ENCODE measurements around the gene KCNJ9.

The KCNJ9 gene

DNA sequence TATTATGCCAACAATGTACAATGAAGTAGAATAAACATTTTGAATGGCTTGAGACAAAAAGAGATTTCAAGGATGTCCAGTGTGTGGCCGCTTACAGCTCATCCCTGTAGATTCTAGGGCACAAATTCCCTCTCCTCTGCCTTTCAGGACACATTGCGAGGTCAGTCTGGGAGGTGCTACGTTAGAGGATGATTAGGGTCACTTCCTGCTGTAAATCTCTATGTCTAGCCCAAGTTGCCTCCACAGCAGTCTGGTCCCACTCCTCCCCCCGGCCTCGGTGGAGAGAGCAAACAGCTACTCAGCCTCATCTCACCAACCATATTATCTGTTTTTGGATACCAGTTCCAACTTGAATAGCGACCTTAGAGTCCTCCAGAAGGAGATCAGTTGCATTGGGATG, 28.4 kb upstream of the KCNJ9 start:
- Histone ChIP-seq H3K9me3 (ENCODE audit: insufficient read depth, low read depth, low read length) (no peaks in the 10 kb centered on the region), H3K4me1 (ENCODE audit: insufficient read depth, low read length) (peaks cover 14% of the 10 kb centered on the region), H3K4me3 (ENCODE audit: low read length) (no peak overlapping the region), H3K27me3 (ENCODE audit: insufficient read depth, low read length) (peaks cover 8% of the 10 kb centered on the region; the same call in 1 of the 2 replicates), H3K9ac (ENCODE audit: low read depth, low read length) (no peak overlapping the region), H3K36me3 (ENCODE audit: insufficient read depth, low read depth, low read length) (no peaks in the 10 kb centered on the region), H3K27ac (ENCODE audit: low read length) (no peak overlapping the region)

DNA sequence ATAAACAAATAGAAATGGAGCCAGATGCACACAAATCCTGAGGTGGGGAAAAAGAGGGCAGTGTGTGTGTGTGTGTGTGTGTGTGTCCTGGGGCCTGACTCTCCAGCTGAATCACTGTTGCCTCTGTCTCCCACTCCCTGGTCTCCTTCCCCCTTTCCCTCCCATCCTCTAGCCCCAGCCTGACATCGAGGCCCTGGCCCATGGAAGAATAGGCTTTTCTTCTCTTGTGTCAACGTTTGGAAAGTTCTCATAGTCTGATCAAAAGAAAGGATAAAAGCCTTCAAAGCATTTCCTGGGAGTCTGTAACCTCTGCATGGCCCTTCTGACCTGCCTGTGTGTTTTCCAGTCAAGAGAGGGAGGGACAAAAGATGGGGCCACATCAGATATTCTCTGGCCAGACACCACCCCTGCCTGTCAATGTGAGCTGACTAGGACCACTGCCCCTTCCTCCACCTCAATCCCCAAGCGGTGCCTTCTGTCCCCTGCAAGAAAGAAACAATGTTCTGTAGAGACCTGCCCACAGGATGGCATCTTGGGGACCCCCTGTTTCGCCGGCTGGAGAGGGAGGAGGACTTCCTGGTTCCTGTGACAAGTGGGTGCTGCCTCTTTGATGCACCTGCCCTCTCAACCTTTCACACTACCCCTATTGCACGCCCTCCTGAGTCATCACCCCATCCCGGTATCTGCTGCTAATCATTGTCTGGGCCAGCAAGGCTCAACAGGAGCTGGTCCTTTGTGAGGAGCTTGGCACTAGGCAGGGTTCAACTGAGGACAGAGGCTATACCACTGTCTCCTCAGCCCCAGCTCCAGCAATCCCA, 27.6 kb upstream of the KCNJ9 start:
- H3K27me3 ChIP-seq (ENCODE audit: insufficient read depth, low read length): peaks cover 8% of the 10 kb centered on the region; the same call in 1 of the 2 replicates

DNA sequence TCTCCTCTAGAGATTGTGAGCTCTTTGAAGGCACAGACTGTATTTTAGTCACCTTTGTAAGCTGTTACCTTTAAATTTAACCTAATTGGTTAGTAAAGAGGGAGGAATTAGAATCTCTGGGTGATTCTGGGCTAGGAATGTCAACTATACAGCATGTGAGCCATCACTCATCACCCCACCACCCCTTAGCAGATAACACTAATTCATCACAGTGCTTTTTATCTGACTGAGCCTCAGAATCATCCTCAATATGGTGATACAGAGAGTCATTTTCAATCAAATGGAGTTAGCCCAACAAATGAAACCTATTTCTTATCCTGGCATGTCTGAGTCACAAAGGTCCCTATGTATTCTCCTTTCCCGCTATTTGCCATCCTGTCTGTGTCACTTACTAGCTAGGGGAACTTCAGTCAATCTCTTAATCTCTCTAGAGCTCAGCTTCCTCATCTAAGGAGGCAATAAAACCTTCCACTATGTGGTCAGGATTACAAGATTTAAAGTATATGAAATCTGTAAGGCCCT, 24.6 kb upstream of the KCNJ9 start:
- Histone ChIP-seq H3K4me1 (ENCODE audit: insufficient read depth, low read length) (peaks cover 5% of the 10 kb centered on the region), H3K27me3 (ENCODE audit: insufficient read depth, low read length) (peaks cover 8% of the 10 kb centered on the region; the same call in 1 of the 2 replicates), H3K4me3 (ENCODE audit: low read length) (no peak overlapping the region), H3K9me3 (ENCODE audit: insufficient read depth, low read depth, low read length) (no peaks in the 10 kb centered on the region), H3K36me3 (ENCODE audit: insufficient read depth, low read depth, low read length) (no peaks in the 10 kb centered on the region), H3K9ac (ENCODE audit: low read depth, low read length) (no peak overlapping the region), H3K27ac (ENCODE audit: low read length) (no peak overlapping the region)

More for the DNA sequence above, 27.6 kb upstream of the KCNJ9 start:
- no peak overlapping the region for H3K4me3 ChIP-seq (ENCODE audit: low read length)
- H3K27ac ChIP-seq (ENCODE audit: low read length): no peak overlapping the region
- H3K36me3 ChIP-seq (ENCODE audit: insufficient read depth, low read depth, low read length): no peaks in the 10 kb centered on the region
- no peak overlapping the region for H3K9ac ChIP-seq (ENCODE audit: low read depth, low read length)
- peaks cover 6% of the 10 kb centered on the region for H3K4me1 ChIP-seq (ENCODE audit: insufficient read depth, low read length)
- H3K9me3 ChIP-seq (ENCODE audit: insufficient read depth, low read depth, low read length): no peaks in the 10 kb centered on the region

DNA sequence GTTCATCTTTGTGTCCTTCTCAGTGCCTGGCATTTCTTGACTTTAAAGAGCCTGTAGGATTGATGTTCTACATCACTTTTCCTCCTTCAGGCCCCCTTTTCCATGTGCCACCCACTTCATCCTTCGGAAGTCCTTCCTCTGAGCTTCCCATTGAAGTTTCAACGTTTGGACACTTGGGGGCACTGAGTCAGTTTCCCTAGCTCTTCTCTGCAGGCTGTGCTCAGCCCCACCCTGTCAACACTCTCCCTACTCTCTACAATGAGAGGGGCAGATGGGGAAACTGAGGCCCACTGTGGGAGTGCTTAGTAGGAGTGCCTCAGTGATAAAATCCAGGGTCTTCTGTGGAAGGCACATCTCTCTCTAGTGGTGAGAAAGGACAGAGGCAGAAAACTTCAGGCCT, 23.3 kb upstream of the KCNJ9 start:
- Histone ChIP-seq H3K27me3 (ENCODE audit: insufficient read depth, low read length) (peaks cover 3% of the 10 kb centered on the region; the same call in 1 of the 2 replicates), H3K4me3 (ENCODE audit: low read length) (no peak overlapping the region), H3K9ac (ENCODE audit: low read depth, low read length) (no peak overlapping the region), H3K9me3 (ENCODE audit: insufficient read depth, low read depth, low read length) (no peaks in the 10 kb centered on the region), H3K27ac (ENCODE audit: low read length) (no peak overlapping the region), H3K36me3 (ENCODE audit: insufficient read depth, low read depth, low read length) (no peaks in the 10 kb centered on the region), H3K4me1 (ENCODE audit: insufficient read depth, low read length) (peaks cover 5% of the 10 kb centered on the region)

DNA sequence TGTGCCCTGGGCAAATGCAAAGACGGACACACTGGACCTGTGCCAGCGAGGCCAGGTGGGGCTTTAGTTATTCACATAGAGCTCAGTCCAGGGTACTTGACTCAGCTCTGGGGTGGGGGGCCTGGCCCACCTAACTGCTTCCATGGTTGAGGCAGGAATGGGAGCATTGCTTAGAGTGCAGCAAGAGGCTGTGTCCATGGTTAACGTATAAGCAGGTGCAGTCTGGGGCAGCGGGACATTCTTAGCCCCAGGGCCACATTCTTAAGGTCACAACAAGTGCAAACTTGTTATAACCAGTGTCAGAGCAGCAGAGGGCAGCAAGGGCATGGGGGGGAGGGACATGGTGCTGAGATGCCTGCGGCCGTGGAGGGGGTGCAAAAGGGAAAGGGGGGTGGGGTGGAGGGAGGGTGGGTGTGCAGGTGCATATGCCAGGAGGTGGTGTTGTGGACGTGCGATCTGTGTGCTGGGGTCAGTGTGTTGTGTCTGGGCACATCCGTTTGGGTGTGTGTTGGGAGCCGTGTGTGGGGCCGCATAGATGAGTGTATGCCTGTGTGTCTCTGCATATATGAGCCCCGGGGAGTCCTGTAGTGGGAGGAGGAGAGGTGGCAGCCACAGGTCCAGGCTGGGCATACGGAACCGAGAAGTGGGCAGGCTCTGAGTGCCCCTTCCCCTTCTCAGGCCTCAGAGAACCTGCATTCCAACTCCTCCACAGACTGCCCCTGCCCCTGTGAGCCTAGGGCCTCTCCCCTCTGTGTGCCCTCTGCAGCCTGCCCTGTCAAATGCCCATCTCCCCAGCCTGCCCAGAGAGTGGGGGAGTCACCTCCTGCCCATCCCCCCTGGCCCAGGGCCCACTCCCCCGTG, 19.7 kb upstream of the KCNJ9 start:
- Histone ChIP-seq H3K4me1 (ENCODE audit: insufficient read depth, low read length) (peaks cover 5% of the 10 kb centered on the region), H3K27me3 (ENCODE audit: insufficient read depth, low read length) (no peaks in the 10 kb centered on the region; the same call in 1 of the 2 replicates)

DNA sequence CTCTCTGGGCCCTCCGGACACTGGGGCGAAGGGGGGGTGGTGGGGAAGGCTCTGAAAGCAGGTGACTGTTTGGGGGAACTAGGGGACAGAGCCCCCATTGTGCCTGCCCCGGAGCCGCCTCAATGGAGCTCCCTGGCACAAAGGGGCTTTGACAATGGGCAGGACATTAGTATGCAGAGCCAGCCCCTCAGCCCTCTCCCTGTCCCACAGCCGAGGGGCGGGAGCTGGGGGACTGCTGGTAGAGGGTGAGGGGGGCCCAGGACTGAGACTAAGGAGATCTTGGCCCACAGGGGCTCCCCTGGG, 19.2 kb upstream of the KCNJ9 start:
- no peaks in the 10 kb centered on the region for H3K9me3 ChIP-seq (ENCODE audit: insufficient read depth, low read depth, low read length)
- H3K27ac ChIP-seq (ENCODE audit: low read length): no peak overlapping the region
- H3K4me1 ChIP-seq (ENCODE audit: insufficient read depth, low read length): peaks cover 5% of the 10 kb centered on the region
- H3K9ac ChIP-seq (ENCODE audit: low read depth, low read length): no peak overlapping the region
- H3K36me3 ChIP-seq (ENCODE audit: insufficient read depth, low read depth, low read length): no peaks in the 10 kb centered on the region
- no peaks in the 10 kb centered on the region; the same call in 1 of the 2 replicates for H3K27me3 ChIP-seq (ENCODE audit: insufficient read depth, low read length)
- no peak overlapping the region for H3K4me3 ChIP-seq (ENCODE audit: low read length)

More for the DNA sequence above, 19.7 kb upstream of the KCNJ9 start:
- Histone ChIP-seq H3K36me3 (ENCODE audit: insufficient read depth, low read depth, low read length) (no peaks in the 10 kb centered on the region), H3K9me3 (ENCODE audit: insufficient read depth, low read depth, low read length) (no peaks in the 10 kb centered on the region), H3K4me3 (ENCODE audit: low read length) (no peak overlapping the region), H3K27ac (ENCODE audit: low read length) (no peak overlapping the region), H3K9ac (ENCODE audit: low read depth, low read length) (no peak overlapping the region)

DNA sequence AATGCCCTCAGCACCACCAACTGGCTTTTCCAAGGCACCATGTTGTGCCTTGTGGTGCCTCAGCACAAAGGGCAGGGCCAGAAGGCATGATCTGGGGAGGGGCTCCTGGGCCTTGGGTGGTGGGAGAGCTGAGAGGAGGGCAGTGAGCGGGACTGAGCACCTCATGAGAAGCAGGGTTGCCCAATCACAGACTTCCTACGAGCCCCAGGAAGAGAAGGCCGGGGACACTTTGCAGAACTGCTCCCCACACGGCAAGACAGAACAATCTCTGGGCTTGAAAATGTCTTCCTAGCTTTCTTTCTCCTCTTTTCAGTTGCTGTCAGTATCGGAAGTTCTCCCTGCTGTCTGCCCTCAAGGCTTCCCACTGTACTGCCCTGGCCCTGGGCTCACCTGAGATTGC, 18.2 kb upstream of the KCNJ9 start:
- no peaks in the 10 kb centered on the region for H3K9me3 ChIP-seq (ENCODE audit: insufficient read depth, low read depth, low read length)
- no peak overlapping the region for H3K27ac ChIP-seq (ENCODE audit: low read length)
- no peaks in the 10 kb centered on the region for H3K36me3 ChIP-seq (ENCODE audit: insufficient read depth, low read depth, low read length)
- no peaks in the 10 kb centered on the region; the same call in 1 of the 2 replicates for H3K27me3 ChIP-seq (ENCODE audit: insufficient read depth, low read length)
- H3K4me1 ChIP-seq (ENCODE audit: insufficient read depth, low read length): peaks cover 5% of the 10 kb centered on the region
- no peak overlapping the region for H3K9ac ChIP-seq (ENCODE audit: low read depth, low read length)
- no peak overlapping the region for H3K4me3 ChIP-seq (ENCODE audit: low read length)

DNA sequence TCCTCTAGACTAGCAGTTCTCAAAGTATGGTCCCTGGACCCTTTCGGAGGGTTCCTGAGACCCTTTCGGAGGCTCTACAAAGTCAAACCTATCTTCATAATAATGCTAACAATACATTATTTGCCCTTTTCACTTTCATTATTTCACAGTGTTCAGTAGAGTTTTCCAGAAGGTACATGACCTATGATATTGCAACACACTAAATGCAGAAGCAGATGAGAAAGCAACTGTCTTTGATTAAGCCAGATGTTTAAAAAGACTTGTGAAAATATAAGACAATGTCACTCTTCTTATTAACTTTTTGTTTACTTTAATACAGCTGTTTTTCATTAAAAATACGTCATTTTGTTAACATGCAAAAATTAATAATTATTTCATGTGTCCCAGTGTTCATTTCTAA, 17.2 kb upstream of the KCNJ9 start:
- Histone ChIP-seq H3K36me3 (ENCODE audit: insufficient read depth, low read depth, low read length) (no peaks in the 10 kb centered on the region), H3K4me3 (ENCODE audit: low read length) (no peak overlapping the region), H3K4me1 (ENCODE audit: insufficient read depth, low read length) (peaks cover 5% of the 10 kb centered on the region), H3K27ac (ENCODE audit: low read length) (no peak overlapping the region), H3K9ac (ENCODE audit: low read depth, low read length) (no peak overlapping the region), H3K9me3 (ENCODE audit: insufficient read depth, low read depth, low read length) (no peaks in the 10 kb centered on the region), H3K27me3 (ENCODE audit: insufficient read depth, low read length) (peaks cover 9% of the 10 kb centered on the region)

DNA sequence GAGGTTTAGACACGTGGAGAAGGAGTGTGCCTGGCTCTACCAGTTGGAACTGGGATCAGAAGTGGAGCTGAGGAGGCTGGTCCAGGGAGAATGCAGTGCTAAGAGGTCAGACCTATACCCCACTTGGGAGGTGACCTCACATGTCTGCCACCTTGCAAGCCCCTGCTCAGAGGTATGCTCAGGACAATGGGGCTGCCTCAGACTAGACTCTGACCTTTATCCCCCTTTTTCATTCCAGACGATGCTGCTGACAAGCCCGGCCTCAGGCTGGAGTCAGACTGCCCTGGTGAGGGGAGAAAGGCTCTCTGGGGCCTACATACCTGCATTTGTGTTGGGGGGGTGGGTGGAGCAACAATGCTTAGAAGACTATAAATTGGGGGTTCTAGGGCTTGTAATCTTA, 16.6 kb upstream of the KCNJ9 start:
- no peak overlapping the region for H3K4me3 ChIP-seq (ENCODE audit: low read length)
- H3K9ac ChIP-seq (ENCODE audit: low read depth, low read length): no peak overlapping the region
- H3K27me3 ChIP-seq (ENCODE audit: insufficient read depth, low read length): peaks cover 15% of the 10 kb centered on the region
- no peaks in the 10 kb centered on the region for H3K36me3 ChIP-seq (ENCODE audit: insufficient read depth, low read depth, low read length)
- H3K4me1 ChIP-seq (ENCODE audit: insufficient read depth, low read length): peaks cover 5% of the 10 kb centered on the region
- no peaks in the 10 kb centered on the region for H3K9me3 ChIP-seq (ENCODE audit: insufficient read depth, low read depth, low read length)
- no peak overlapping the region for H3K27ac ChIP-seq (ENCODE audit: low read length)

DNA sequence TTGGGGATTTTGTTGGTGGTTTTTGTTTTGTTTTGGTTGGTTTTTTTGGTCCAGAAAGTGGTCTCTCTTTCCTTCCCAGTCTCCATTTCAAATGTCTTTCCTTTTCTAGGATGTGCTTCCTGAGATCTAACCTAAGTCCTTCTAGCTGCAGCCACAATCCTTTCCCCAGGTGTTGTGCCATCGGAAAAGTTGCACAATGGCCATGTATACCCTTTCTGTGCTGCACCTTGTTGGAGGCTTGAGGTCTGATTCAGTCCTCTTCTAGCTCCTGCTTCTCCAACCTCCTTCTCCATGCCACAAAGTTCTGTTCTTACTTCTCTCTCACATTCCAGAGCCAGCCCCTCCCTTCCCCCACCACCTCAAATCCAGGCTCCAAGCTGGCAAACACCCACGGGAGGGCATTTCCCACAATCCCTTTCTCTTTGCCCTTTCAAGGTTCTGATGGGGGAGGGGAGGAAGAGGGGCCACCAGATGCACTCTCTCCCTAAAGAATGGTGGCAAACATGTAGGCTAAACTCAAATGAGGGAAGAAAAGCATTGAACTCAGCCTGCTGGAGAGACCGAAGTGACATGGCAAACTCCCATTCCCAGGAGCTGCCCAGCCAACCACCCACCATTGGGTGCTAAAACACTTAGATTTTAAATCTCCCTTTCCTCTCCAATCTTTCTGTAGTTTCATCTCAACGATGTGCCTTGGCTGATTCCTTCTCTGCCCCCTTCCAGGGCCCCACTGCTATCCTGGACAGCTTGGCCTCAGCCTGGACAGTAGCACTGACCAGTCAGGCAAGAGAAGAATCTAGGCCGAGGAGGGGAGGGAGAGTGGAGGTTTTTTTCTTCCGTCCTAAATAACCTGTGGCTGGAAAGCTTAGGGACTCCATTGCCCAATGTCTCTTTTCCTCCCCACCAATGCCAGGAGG, 14.3 kb upstream of the KCNJ9 start:
- no peak overlapping the region for H3K27ac ChIP-seq (ENCODE audit: low read length)
- no peaks in the 10 kb centered on the region; the same call in 1 of the 2 replicates for H3K4me1 ChIP-seq (ENCODE audit: insufficient read depth, low read length)
- H3K4me3 ChIP-seq (ENCODE audit: low read length): no peak overlapping the region
- no peak overlapping the region for H3K9ac ChIP-seq (ENCODE audit: low read depth, low read length)
- no peaks in the 10 kb centered on the region for H3K9me3 ChIP-seq (ENCODE audit: insufficient read depth, low read depth, low read length)
- no peaks in the 10 kb centered on the region for H3K36me3 ChIP-seq (ENCODE audit: insufficient read depth, low read depth, low read length)
- H3K27me3 ChIP-seq (ENCODE audit: insufficient read depth, low read length): peaks cover 32% of the 10 kb centered on the region

DNA sequence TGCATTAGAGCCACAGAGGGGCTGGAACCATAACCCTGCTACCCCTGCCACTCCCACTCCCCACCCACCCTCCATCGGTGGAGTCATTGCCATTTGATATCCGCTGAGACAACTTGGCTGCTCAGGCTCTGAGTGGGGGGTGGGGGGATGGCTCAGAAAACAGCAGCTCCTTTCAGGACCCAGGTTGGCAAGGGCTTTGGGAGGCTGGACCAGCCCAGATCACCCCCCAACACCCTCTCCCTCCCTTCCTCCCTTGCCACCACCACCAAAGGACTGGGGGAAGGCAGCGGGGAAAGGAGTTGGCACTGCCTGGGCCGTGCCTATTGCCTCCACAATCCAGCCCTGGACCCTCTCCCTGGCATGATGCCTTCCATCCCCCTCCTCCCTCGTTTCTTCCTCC, 13.1 kb upstream of the KCNJ9 start:
- Histone ChIP-seq H3K27ac (ENCODE audit: low read length) (no peak overlapping the region), H3K27me3 (ENCODE audit: insufficient read depth, low read length) (peaks cover 39% of the 10 kb centered on the region), H3K36me3 (ENCODE audit: insufficient read depth, low read depth, low read length) (no peaks in the 10 kb centered on the region), H3K4me1 (ENCODE audit: insufficient read depth, low read length) (no peaks in the 10 kb centered on the region; the same call in 1 of the 2 replicates), H3K9ac (ENCODE audit: low read depth, low read length) (no peak overlapping the region), H3K4me3 (ENCODE audit: low read length) (no peak overlapping the region), H3K9me3 (ENCODE audit: insufficient read depth, low read depth, low read length) (no peaks in the 10 kb centered on the region)

All from iPS-20b (cell line).